NCI-H524 treated with DMSO at 0.1 percent for 48 hours (cell line): Measurements from ENCODE around the gene RTN4RL1.

Experiments
- DNase-seq: peaks from one replicate; lab custom pipeline; 2025; lab: John Stamatoyannopoulos, UW

RTN4RL1 gene

DNA sequence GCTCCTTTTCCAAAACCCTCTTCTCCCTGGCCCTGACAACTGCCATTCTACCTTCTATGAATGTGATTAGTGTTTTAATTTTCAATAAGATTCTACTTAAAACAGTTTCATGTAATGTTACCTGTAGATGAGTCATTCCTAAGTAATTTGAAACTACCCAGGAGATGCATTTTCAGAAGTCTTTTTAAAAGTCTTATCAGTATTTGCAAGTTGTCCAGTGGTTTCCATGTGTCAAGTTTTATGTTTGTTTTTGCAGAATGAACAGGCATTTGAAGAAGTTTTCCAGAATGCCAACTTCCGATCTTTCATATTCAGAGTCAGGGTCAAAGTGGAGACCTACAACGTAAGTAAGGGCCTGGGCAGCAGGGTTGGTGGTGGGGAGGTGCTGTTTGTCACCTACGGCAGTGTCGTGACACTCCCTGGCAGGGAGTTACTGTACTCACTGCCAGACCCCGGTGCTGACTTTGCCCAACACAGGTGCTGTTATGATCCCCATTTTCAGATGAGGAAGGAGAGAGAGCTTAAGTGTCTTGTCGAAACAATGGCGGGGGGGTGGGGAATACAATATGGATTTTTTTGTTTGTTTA, 130.3 kb downstream of the RTN4RL1 start:
- no peak for DNase-seq

DNA sequence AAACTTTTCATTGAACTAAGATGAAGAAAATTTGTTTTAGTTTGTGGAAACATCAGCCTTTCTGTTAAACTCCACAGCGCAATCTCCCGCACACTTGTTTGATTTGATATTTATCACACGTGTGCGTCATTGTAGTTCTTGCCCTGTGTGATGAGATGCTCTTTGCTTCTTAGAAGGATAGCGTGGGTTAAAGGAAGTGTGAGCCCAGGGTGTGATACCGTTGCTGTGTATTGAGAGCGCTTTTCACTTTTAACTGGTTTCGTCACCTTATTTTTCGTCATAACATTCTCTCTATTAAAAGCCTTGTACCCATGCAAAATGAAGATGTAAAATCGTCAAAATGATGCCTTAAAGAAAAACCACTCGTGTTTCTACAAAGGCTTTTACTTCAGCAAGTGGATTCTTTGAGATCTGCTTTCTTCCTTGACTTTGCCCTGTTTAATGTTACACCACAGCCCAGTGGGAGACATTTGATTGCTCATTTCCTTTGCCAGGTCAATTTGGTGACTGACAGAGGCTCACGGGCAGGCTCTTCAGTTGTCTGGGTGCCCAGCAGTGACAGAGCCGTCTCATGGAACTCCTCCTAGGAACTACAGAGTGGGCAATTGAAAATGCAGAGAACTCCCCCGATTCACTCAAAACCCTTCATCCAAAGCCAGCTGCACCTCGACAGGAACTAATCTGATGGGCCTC, 134.2 kb downstream of the RTN4RL1 start:
- DNase-seq, result no peak

DNA sequence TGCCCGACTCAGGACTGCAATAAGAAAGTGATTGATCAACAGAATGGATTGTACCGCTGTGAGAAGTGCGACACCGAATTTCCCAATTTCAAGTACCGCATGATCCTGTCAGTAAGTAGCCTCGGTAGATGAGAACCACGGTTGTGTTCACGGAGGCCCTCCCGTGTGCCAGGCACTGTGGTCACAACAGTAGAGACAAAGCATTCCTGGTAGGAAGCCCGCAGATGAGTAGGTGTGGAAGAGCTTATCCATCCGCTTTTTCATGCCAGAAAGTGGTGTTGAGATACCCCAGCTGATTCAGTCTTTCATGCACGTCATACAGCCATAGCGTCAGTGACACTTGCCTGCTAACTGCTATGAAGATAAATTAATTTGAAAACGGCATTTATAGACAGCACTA, 136.4 kb downstream of the RTN4RL1 start:
- no peak for DNase-seq
